Sigmoid colon (tissue), 7 donors: ENCODE data around the gene FXYD3. TPM values are rescaled to one million over a fixed set of nuclear protein-coding genes. Genes with fewer than 3 reads are reported as not detected.

Source experiments
- DNase-seq: peaks from one replicate; pipeline ENCODE4 v3.0.0-alpha.2; 2019
- H3K27ac ChIP-seq, 4 donors: fragments of 200-600 bp; sonication (generic); one replicate each; pipeline ENCODE4 v1.5.1; 2016 to 2019; ENCODE audit warnings: mild to moderate bottlenecking in 1 of 4
- H3K27me3 ChIP-seq, 3 donors: fragments of 200-600 bp; sonication (generic); one replicate each; pipeline ENCODE4 v1.5.1; 2019; ENCODE audit warnings: mild to moderate bottlenecking in 1 of 3
- H3K36me3 ChIP-seq, 4 donors: fragments of 200-600 bp; sonication (generic); one replicate each; pipeline ENCODE4 v1.5.1; 2016 to 2019
- H3K4me1 ChIP-seq, 4 donors: fragments of 200-600 bp; sonication (generic); one replicate each; pipeline ENCODE4 v1.5.1; 2017 to 2019
- H3K4me3 ChIP-seq, 4 donors: fragments of 200-600 bp; sonication (generic); one replicate each; pipeline ENCODE4 v1.5.1; 2017 to 2019; ENCODE audit warnings: mild to moderate bottlenecking in 2 of 4, moderate library complexity in 1 of 4
- H3K9me3 ChIP-seq, 4 donors: fragments of 200-600 bp in 3 of 4; sonication (generic) in 3 of 4; one replicate each; pipeline versions ENCODE4 v1.5.1 to v1.6.1; 2013 to 2019
- EP300 ChIP-seq, 4 donors: sonication (generic); formaldehyde crosslinking; IDR thresholded peaks; one replicate each; pipeline ENCODE4 v1.6.1; 2017; ENCODE audit warnings: antibody characterized with exemption in 4 of 4
- POLR2A ChIP-seq, 2 donors: fragments of 450-650 bp; IDR thresholded peaks; one replicate each; pipeline ENCODE4 v1.6.1; 2016; ENCODE audit warnings: antibody characterized with exemption in 2 of 2, mild to moderate bottlenecking in 2 of 2, moderate library complexity in 2 of 2
- POLR2AphosphoS5 ChIP-seq, 4 donors: sonication (generic); formaldehyde crosslinking; IDR thresholded peaks; one replicate each; pipeline ENCODE4 v1.6.1; 2017; ENCODE audit warnings: antibody characterized with exemption in 4 of 4
- WGBS, 2 donors: extraction: QIAGEN DNeasy Blood & Tissue Kit; methylation state at CpG; one replicate each; pipeline ENCODE4 v1.1.7; 2013; 5-methylcytosine and 5-hydroxymethylcytosine counted together
- intact Hi-C: fragments of 100-400 bp; cut with DNase I; formaldehyde crosslinking; loops from one replicate; pipeline ENCODE4 v1.15.1; 2023
- polyA plus RNA-seq, 3 donors: library from polyadenylated mRNA; stranded (reverse); fragments of 200-250 nt; gene quantifications; one replicate each; pipeline ENCODE4 v1.2.3, GENCODE V29; 2013
- total RNA-seq, 4 donors: library from RNA; depleted of rRNA; stranded (reverse); fragments of >200 nt; gene quantifications; one replicate each; pipeline ENCODE4 v1.1.0, GENCODE V29; 2016
- TF ChIP-seq, protein P1 (sequence below), 4 experiments: fragments of 450-650 bp in 3 of 4; fragments of 200-600 bp in 1 of 4; IDR thresholded peaks; one replicate each; pipeline ENCODE4 v1.5.1; 2016 to 2019; ENCODE audit warnings: antibody characterized with exemption in 4 of 4, mild to moderate bottlenecking in 3 of 4, moderate library complexity in 2 of 4
- donor health status: healthy with polysubstance abuse.
- donor health status: Bipolar disorder and iron deficiency.
- donor health status: healthy.

FXYD3 gene
- total and polyA plus RNA-seq, 7 donors: 3.7 to 3,333 (median 15.3) TPM

DNA sequence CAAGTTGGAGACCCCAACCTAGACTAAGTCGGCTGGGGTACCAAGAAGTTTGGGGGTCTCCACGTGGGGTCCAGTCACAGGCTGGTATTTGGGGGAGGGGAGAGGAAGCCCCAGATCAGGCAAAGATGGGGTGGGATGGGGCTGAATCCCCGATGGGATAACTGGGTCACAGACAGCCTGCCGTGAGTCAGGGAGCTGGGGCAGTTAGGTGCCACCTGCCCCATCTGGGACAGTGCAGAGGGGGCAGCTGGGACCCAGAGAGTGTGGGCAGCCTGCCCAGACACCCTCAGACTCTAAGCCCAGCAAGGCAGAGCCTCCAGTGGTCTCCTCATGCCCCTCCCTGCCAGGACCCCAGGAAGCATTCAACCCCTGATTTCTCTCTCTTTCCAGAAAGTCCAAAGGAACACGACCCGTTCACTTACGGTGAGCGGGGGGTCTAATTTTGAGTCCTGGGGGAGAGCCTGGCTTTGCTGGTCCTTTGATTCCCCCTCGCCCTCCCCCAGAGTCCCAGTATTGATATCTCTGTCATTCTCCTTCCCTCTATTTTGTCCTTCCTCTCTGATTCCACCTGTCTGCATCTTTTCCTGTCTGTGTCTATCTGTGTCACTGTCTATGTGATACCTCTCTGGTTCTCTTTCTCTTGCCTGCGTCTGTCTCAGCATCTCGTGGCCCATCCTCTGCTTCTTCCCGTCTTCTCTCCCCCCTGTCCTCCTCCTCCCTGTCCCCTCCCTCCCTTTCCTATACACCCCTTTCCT, 24.8 kb downstream of the FXYD3 start:
- no peaks in the 10 kb centered on the region for H3K36me3 ChIP-seq
- H3K9me3 ChIP-seq: no peaks in the 10 kb centered on the region
- intact Hi-C loops: loop anchor here (5.0 to 10.0 kb wide), 2 partner anchors 73 to 124 kb away; partner anchors contain the start of gene USF2
- TF ChIP-seq POLR2AphosphoS5 (IDR thresholded peaks at IDR 0.05): no peak
- no peak for TF ChIP-seq POLR2A (IDR thresholded peaks at IDR 0.05)
- peak overlapping the region; percentile 82 to 84 (median 84) for H3K27ac ChIP-seq
- H3K4me3 ChIP-seq: peak overlapping the region; percentile 34 to 53 (median 47)
- no peak for DNase-seq
- 46 to 58% methylated on average over 12 of the region's 12 CpGs for WGBS, 2 donors
- H3K4me1 ChIP-seq: peaks cover 0 to 52% (median 42%) of the 10 kb centered on the region in 4 donors
- H3K27me3 ChIP-seq: peaks cover 30 to 84% (median 38%) of the 10 kb centered on the region in 3 donors

DNA sequence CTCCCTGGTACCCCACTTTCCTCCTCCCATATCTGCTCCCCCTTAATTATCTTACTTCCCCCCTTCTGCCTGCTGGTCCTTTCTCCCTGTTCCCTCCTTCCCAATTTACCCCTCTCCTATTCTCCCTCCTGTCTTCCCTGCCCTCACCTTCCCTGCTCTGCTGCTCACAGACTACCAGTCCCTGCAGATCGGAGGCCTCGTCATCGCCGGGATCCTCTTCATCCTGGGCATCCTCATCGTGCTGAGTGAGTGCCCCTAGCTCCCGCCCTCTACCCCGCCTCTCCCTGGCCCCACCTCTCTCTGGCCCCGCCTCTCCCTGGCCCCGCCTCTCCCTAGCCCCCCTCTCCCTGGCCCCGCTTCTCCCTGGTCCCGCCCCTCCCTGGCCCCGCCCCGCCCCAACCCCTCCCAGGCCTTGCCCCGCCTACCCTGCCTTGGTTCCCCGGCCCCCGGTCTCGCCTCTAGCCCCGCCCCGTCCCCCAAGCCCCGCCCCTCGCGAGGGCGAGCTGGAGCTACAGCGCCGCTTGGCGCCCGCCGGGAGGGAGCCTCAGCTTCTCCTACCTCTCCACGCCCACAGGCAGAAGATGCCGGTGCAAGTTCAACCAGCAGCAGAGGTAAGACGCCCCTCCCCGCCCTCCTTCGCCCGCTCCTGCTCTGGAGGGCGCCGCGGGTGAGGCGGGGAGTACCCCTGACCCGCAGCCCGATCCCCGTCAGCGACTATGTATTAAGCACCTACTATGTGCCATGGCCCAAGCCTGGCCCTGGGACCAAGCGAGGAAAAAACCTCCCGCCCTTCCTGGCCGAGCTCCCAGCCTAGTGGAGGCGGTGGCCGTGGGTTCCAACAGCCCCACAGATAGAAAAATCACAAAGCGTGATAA, 25.6 kb downstream of the FXYD3 start:
- intact Hi-C loops: loop anchor here (5.0 to 10.0 kb wide), 2 partner anchors 74 to 124 kb away; partner anchors contain the start of gene USF2
- no peaks in the 10 kb centered on the region for H3K9me3 ChIP-seq
- H3K27ac ChIP-seq: peak overlapping the region; percentile 82 to 84 (median 84)
- peak overlapping the region; percentile 34 to 53 (median 47) for H3K4me3 ChIP-seq
- 1 to 3% methylated on average over 48 of the region's 48 CpGs for WGBS, 2 donors
- H3K36me3 ChIP-seq: no peaks in the 10 kb centered on the region
- TF ChIP-seq EP300 (IDR thresholded peaks at IDR 0.05): no peak
- TF ChIP-seq POLR2AphosphoS5 (IDR thresholded peaks at IDR 0.05): peak; percentile 89 to 95 (median 92)
- TF ChIP-seq, protein P1, sequence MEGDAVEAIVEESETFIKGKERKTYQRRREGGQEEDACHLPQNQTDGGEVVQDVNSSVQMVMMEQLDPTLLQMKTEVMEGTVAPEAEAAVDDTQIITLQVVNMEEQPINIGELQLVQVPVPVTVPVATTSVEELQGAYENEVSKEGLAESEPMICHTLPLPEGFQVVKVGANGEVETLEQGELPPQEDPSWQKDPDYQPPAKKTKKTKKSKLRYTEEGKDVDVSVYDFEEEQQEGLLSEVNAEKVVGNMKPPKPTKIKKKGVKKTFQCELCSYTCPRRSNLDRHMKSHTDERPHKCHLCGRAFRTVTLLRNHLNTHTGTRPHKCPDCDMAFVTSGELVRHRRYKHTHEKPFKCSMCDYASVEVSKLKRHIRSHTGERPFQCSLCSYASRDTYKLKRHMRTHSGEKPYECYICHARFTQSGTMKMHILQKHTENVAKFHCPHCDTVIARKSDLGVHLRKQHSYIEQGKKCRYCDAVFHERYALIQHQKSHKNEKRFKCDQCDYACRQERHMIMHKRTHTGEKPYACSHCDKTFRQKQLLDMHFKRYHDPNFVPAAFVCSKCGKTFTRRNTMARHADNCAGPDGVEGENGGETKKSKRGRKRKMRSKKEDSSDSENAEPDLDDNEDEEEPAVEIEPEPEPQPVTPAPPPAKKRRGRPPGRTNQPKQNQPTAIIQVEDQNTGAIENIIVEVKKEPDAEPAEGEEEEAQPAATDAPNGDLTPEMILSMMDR (IDR thresholded peaks at IDR 0.05): peak in 2 of 4 experiments; percentile 12 to 31
- TF ChIP-seq POLR2A (IDR thresholded peaks at IDR 0.05): peak; percentile 71 to 80
- peaks cover 0 to 48% (median 38%) of the 10 kb centered on the region in 4 donors for H3K4me1 ChIP-seq
- DNase-seq: peak; percentile 96
- peaks cover 30 to 82% (median 38%) of the 10 kb centered on the region in 3 donors for H3K27me3 ChIP-seq

- H3K4me3 ChIP-seq: peak overlapping the region in 2 of 4 donors; percentile 18 to 22
- peak overlapping the region in 1 of 4 donors; percentile 16 for H3K27ac ChIP-seq
- peaks cover 0 to 48% (median 37%) of the 10 kb centered on the region in 4 donors for H3K4me1 ChIP-seq
- intact Hi-C loops: loop anchor here (5.0 to 10.0 kb wide), 2 partner anchors 75 to 123 kb away; partner anchors contain the start of gene USF2
- DNase-seq: no peak
- peaks cover 30 to 82% (median 38%) of the 10 kb centered on the region in 3 donors for H3K27me3 ChIP-seq
- H3K36me3 ChIP-seq: no peaks in the 10 kb centered on the region
- no peaks in the 10 kb centered on the region for H3K9me3 ChIP-seq
- TF ChIP-seq POLR2A (IDR thresholded peaks at IDR 0.05): no peak
- no peak for TF ChIP-seq EP300 (IDR thresholded peaks at IDR 0.05)
- TF ChIP-seq, protein P1 (IDR thresholded peaks at IDR 0.05): no peak
- TF ChIP-seq POLR2AphosphoS5 (IDR thresholded peaks at IDR 0.05): no peak
- 13 to 21% methylated on average over 21 of the region's 21 CpGs for WGBS, 2 donors
Observed at GRCh38 chr19:35141837-35142605, 26.4 kb downstream of the FXYD3 start.

DNA sequence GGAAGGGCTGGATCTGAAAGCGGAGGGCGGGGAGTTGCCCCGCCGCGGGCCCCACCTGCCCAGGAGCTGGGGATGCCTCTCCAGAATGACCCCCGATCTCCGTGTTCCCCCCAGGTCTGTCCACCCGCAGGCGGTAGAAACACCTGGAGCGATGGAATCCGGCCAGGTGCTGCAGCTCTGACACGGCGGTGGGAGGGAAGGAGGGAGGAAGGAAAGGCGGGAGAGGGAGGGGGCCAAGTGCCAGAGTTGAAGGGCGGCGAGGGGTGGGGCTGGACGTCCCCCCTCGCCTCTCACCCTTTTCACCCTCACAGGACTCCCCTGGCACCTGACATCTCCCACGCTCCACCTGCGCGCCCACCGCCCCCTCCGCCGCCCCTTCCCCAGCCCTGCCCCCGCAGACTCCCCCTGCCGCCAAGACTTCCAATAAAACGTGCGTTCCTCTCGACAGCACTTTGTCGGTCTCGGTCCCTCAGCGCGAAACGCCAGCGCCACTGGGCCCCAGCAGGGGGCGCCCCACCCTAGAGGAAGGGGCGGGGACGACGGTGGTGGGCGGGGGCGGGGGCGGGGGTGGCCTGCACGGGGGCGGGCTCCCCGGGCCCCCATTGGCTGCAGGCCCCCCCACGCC, 27.1 kb downstream of the FXYD3 start:
- Histone ChIP-seq H3K36me3 (no peaks in the 10 kb centered on the region), H3K9me3 (no peaks in the 10 kb centered on the region), H3K4me3 (peak overlapping the region in 1 of 4 donors; percentile 17), H3K4me1 (peaks cover 0 to 48% (median 34%) of the 10 kb centered on the region in 4 donors), H3K27me3 (peaks cover 30 to 77% (median 38%) of the 10 kb centered on the region in 3 donors), H3K27ac (no peak overlapping the region)
- no peak for DNase-seq
- intact Hi-C loops: loop anchor here (5.0 to 10.0 kb wide), 2 partner anchors 75 to 122 kb away; partner anchors contain the start of gene USF2
- TF ChIP-seq, protein P1 (IDR thresholded peaks at IDR 0.05): peak in 1 of 4 experiments; percentile 53
- TF ChIP-seq EP300 (IDR thresholded peaks at IDR 0.05): no peak
- TF ChIP-seq POLR2A (IDR thresholded peaks at IDR 0.05): no peak
- TF ChIP-seq POLR2AphosphoS5 (IDR thresholded peaks at IDR 0.05): no peak
- 1 to 6% methylated on average over 45 of the region's 46 CpGs for WGBS, 2 donors
